ENCODE data around the gene RABEP2. TPM values are rescaled to one million over a fixed set of nuclear protein-coding genes. Genes with fewer than 3 reads are reported as not detected.
A peak's percentile ranks its signal among the peaks of the same experiment; 100 is the strongest.
"Not testable (repeated sequence)": the region's sequence is repeated elsewhere in the genome, so short reads cannot be mapped to it uniquely, and the experiment has no call there.

RABEP2 gene
- total RNA-seq, 1 donor from 2014 or later = 23.3 TPM

GRCh38 chr16:28903344-28904042 lies 21.5 kb downstream of the RABEP2 start:
- no peak for DNase-seq

- DNase-seq = no peak
Observed at GRCh38 chr16:28902909-28903308, 22.1 kb downstream of the RABEP2 start.

GRCh38 chr16:28901862-28902261 lies 23.2 kb downstream of the RABEP2 start:
- no peak for DNase-seq

GRCh38 chr16:28900601-28901000 lies 24.4 kb downstream of the RABEP2 start:
- no peak for DNase-seq

- DNase-seq = no peak
Observed at GRCh38 chr16:28899882-28900590, 25.0 kb downstream of the RABEP2 start.

GRCh38 chr16:28898942-28899341 lies 26.1 kb downstream of the RABEP2 start:
- no peak for DNase-seq

GRCh38 chr16:28898266-28898665 lies 26.8 kb downstream of the RABEP2 start:
- DNase-seq = no peak

GRCh38 chr16:28897826-28898225 lies 27.2 kb downstream of the RABEP2 start:
- DNase-seq = no peak

GRCh38 chr16:28895609-28896008 lies 29.4 kb downstream of the RABEP2 start:
- DNase-seq = no peak

- no peak for DNase-seq
Observed at GRCh38 chr16:28893291-28893690, 31.7 kb downstream of the RABEP2 start.

GRCh38 chr16:28891964-28892890 lies 32.8 kb downstream of the RABEP2 start:
- no peak for DNase-seq

GRCh38 chr16:28890355-28890754 lies 34.7 kb downstream of the RABEP2 start:
- DNase-seq = not testable (repeated sequence)

GRCh38 chr16:28886945-28887344 lies 38.1 kb downstream of the RABEP2 start:
- no peak for DNase-seq

- no peak for DNase-seq
Observed at GRCh38 chr16:28884045-28884444, 41.0 kb downstream of the RABEP2 start.

- no peak for DNase-seq
Observed at GRCh38 chr16:28883221-28883996, 41.6 kb downstream of the RABEP2 start.

GRCh38 chr16:28882551-28883160 lies 42.4 kb downstream of the RABEP2 start:
- DNase-seq = no peak

- not testable (repeated sequence) for DNase-seq
Observed at GRCh38 chr16:28881565-28881964, 43.5 kb downstream of the RABEP2 start.

- DNase-seq = no peak
Observed at GRCh38 chr16:28880955-28881354, 44.1 kb downstream of the RABEP2 start.

- no peak for DNase-seq
Observed at GRCh38 chr16:28880589-28880915, 44.5 kb downstream of the RABEP2 start.

GRCh38 chr16:28879841-28880588 lies 45.0 kb downstream of the RABEP2 start:
- peak; percentile 69 for DNase-seq

GRCh38 chr16:28879261-28879840 lies 45.7 kb downstream of the RABEP2 start:
- no peak for DNase-seq

Data from skin of body (tissue), 2 donors.